ENCODE measurements around the gene KDM4C. TPM values are rescaled to one million over a fixed set of nuclear protein-coding genes. Genes with fewer than 3 reads are reported as not detected.

KDM4C gene
- total and polyA plus RNA-seq, 2 donors (not counting 1 experiment from before 2014, with no cell fraction given) = 49.7 to 141 TPM

DNA sequence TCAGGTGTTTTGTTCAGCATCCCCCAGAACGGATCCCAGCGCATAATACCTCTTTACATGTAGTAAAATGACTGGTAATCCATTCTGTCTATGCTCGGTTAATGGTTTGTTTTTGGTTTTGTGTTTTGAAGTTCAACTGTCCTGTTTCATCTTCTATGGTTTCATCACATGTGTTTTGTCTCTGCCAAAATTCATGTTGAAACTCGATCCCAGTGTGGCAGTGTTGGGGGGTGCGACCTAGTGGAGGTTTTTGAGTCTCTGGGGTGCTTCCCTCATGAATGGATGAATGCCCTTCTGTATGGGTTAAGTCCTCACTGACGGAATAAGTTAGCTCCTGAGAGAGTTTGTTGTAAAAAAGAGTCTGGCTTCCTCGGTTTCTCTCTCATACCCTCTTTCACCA, 317.4 kb downstream of the KDM4C start:
- no peaks in the 10 kb centered on the region for H3K79me2 ChIP-seq (ENCODE audit: control insufficient read depth, insufficient read depth, low read length)
- no peaks in the 10 kb centered on the region for H3K9me3 Mint-ChIP-seq (ENCODE audit: insufficient read depth)
- no peak overlapping the region for H2AFZ ChIP-seq (ENCODE audit: insufficient read depth, low read depth, low read length, poor library complexity, severe bottlenecking)
- H3K4me3 Mint-ChIP-seq = no peak overlapping the region
- H3K9me3 ChIP-seq (ENCODE audit: control extremely low read depth in 1 of 3, control insufficient read depth in 2 of 3, insufficient read depth in 1 of 3, low read length in 2 of 3) = no peaks in the 10 kb centered on the region
- H3K27ac ChIP-seq (ENCODE audit: low read length in 2 of 2) = no peak overlapping the region
- TF ChIP-seq CTCF (IDR thresholded peaks at IDR 0.05) (no peak), EZH2 (IDR thresholded peaks at IDR 0.05; ENCODE audit: borderline replicate concordance, insufficient read depth, low read depth, low read length, poor library complexity, severe bottlenecking) (no peak)
- no peak overlapping the region for H3K4me2 ChIP-seq (replicated peaks; ENCODE audit: low read depth, low read length, poor library complexity, severe bottlenecking)
- no peaks in the 10 kb centered on the region for H3K27me3 Mint-ChIP-seq
- peak overlapping the region; percentile 22 for H3K27ac Mint-ChIP-seq
- no peak overlapping the region for H3K4me3 ChIP-seq (ENCODE audit: control extremely low read depth in 1 of 5, extremely low read depth in 1 of 5, insufficient read depth in 1 of 5, low read depth in 2 of 5, low read length in 4 of 5)
- H3K4me1 Mint-ChIP-seq = no peaks in the 10 kb centered on the region
- ChIA-PET CTCF (no interaction called here), POLR2A (no interaction called here)
- H3K36me3 ChIP-seq (replicated peaks in 1 of 2; ENCODE audit: control extremely low read depth in 1 of 2, control insufficient read depth in 1 of 2, extremely low read depth in 1 of 2, insufficient read depth in 2 of 2, low read length in 1 of 2) = peaks cover 8 to 44% of the 10 kb centered on the region in 2 experiments
- no peak overlapping the region for H3K9ac ChIP-seq (ENCODE audit: low read length)
- no peaks in the 10 kb centered on the region for H4K20me1 ChIP-seq (ENCODE audit: control insufficient read depth, insufficient read depth, low read length, poor library complexity, severe bottlenecking)
- ATAC-seq (ENCODE audit: low read depth) (no peak), DNase-seq (no peak)
- intact Hi-C loops (cut with micrococcal nuclease) = no loop called here
- WGBS (ENCODE audit: insufficient coverage) = 94% methylated on average over 4 of the region's 7 CpGs
- no peaks in the 10 kb centered on the region for H3K4me1 ChIP-seq (ENCODE audit: control insufficient read depth in 2 of 2, insufficient read depth in 2 of 2, low read length in 2 of 2)
- no peaks in the 10 kb centered on the region for H3K27me3 ChIP-seq (replicated peaks in 1 of 4; ENCODE audit: control extremely low read depth in 1 of 4, control insufficient read depth in 3 of 4, insufficient read depth in 4 of 4, low read length in 3 of 4)

DNA sequence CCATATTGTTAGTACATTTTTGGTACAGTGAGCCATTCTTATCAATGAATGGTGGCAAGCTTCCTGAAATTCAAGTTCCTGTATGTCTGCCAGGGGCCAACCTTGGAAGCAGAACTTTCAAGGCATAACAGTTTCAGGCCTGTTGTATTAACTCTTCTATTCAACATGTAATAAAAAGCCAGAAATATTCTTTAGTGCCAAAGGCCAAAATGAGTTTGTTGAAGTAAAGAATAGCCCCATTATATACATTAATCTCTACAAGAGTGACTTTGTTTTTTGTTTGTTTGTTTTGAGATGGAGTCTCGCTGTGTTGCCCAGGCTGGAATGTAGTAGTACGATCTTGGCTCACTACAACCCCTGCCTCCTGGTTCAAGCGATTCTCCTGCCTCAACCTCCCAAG, 321.3 kb downstream of the KDM4C start:
- no peaks in the 10 kb centered on the region for H3K27me3 Mint-ChIP-seq

More for the DNA sequence above, 321.3 kb downstream of the KDM4C start:
- DNase-seq = no peak
- Histone ChIP-seq H3K79me2 (ENCODE audit: control insufficient read depth, insufficient read depth, low read length) (no peaks in the 10 kb centered on the region), H3K9ac (ENCODE audit: low read length) (no peak overlapping the region), H3K4me1 (ENCODE audit: control insufficient read depth in 2 of 2, insufficient read depth in 2 of 2, low read length in 2 of 2) (no peaks in the 10 kb centered on the region), H3K4me2 (replicated peaks; ENCODE audit: low read depth, low read length, poor library complexity, severe bottlenecking) (no peak overlapping the region), H4K20me1 (ENCODE audit: control insufficient read depth, insufficient read depth, low read length, poor library complexity, severe bottlenecking) (no peaks in the 10 kb centered on the region), H3K27ac (ENCODE audit: low read length in 2 of 2) (no peak overlapping the region), H3K4me3 (ENCODE audit: control extremely low read depth in 1 of 5, extremely low read depth in 1 of 5, insufficient read depth in 1 of 5, low read depth in 2 of 5, low read length in 4 of 5) (no peak overlapping the region), H3K27me3 (replicated peaks in 1 of 4; ENCODE audit: control extremely low read depth in 1 of 4, control insufficient read depth in 3 of 4, insufficient read depth in 4 of 4, low read length in 3 of 4) (no peaks in the 10 kb centered on the region), H3K36me3 (replicated peaks in 1 of 2; ENCODE audit: control extremely low read depth in 1 of 2, control insufficient read depth in 1 of 2, extremely low read depth in 1 of 2, insufficient read depth in 2 of 2, low read length in 1 of 2) (peaks cover 6 to 37% of the 10 kb centered on the region in 2 experiments), H2AFZ (ENCODE audit: insufficient read depth, low read depth, low read length, poor library complexity, severe bottlenecking) (no peak overlapping the region), H3K9me3 (ENCODE audit: control extremely low read depth in 1 of 3, control insufficient read depth in 2 of 3, insufficient read depth in 1 of 3, low read length in 2 of 3) (no peaks in the 10 kb centered on the region)
- Mint-ChIP-seq H3K4me1 (no peaks in the 10 kb centered on the region), H3K9me3 (ENCODE audit: insufficient read depth) (no peaks in the 10 kb centered on the region), H3K27ac (no peak overlapping the region), H3K4me3 (no peak overlapping the region)
- intact Hi-C loops (cut with micrococcal nuclease) = no loop called here
- TF ChIP-seq CTCF (IDR thresholded peaks at IDR 0.05) (no peak), EZH2 (IDR thresholded peaks at IDR 0.05; ENCODE audit: borderline replicate concordance, insufficient read depth, low read depth, low read length, poor library complexity, severe bottlenecking) (no peak)
- no CpG with 5 or more reads among the region's 3 CpGs for WGBS (ENCODE audit: insufficient coverage)
- ATAC-seq (ENCODE audit: low read depth) = no peak
- ChIA-PET CTCF (no interaction called here), POLR2A (no interaction called here)
